ENCODE results near the gene CASQ1.

CASQ1 gene

DNA sequence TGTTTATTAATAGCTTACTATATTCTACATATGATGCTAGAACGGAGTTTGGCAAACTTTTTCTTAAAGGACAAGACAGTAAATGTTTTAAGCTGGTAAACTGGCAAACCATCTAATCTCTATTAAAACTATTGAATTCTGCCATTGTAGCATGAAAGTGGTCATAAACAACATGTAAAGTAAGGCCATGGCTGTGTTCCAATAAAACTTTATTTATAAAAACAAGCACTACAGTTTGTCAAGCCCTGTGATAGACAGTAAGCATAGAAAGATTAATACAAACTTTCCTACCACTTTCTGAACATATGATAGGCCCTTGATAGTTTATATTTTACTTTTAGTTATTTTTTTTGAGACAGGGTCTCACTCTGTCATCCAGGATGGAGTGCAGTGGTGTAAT lies 37.2 kb downstream of the CASQ1 start:
- TF ChIP-seq CTCF (IDR thresholded peaks at IDR 0.05; ENCODE audit: insufficient read depth, low read depth, low read length, missing control alignments), result no peak
- no peak for DNase-seq (ENCODE audit: low read depth)
- H3K4me3 ChIP-seq (ENCODE audit: low read depth, low read length), result no peak overlapping the region

GRCh38 chr1:160228431-160228830 lies 38.1 kb downstream of the CASQ1 start:
- no peak for DNase-seq (ENCODE audit: low read depth)
- no peak for TF ChIP-seq CTCF (IDR thresholded peaks at IDR 0.05; ENCODE audit: insufficient read depth, low read depth, low read length, missing control alignments)
- no peak overlapping the region for H3K4me3 ChIP-seq (ENCODE audit: low read depth, low read length)

DNA sequence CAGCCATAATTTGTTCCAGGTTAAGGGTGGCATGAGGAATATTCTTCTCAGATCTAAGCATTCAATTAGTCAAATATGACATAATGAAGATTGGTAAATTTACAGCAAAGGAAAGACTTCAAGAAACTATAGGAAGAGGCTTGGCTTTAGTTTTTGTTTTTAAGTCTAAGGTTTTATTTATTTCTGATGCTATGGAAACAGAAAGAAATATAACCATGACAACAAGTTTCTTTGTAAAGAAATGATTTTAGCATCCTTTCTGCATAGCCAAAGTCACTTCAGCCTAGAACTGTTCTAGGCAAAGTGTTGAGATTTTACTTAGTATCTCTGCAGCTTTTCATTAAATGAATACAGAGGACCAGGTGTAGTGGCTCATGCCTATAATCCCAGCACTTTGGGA lies 42.5 kb downstream of the CASQ1 start:
- no peak for TF ChIP-seq CTCF (IDR thresholded peaks at IDR 0.05; ENCODE audit: insufficient read depth, low read depth, low read length, missing control alignments)
- no peak overlapping the region for H3K4me3 ChIP-seq (ENCODE audit: low read depth, low read length)
- DNase-seq (ENCODE audit: low read depth), result no peak

GRCh38 chr1:160236806-160237205 lies 46.4 kb downstream of the CASQ1 start:
- peak; percentile 14 for DNase-seq (ENCODE audit: low read depth)
- no peak overlapping the region for H3K4me3 ChIP-seq (ENCODE audit: low read depth, low read length)
- TF ChIP-seq CTCF (IDR thresholded peaks at IDR 0.05; ENCODE audit: insufficient read depth, low read depth, low read length, missing control alignments), result no peak

GRCh38 chr1:160237558-160237957 lies 47.2 kb downstream of the CASQ1 start:
- DNase-seq (ENCODE audit: low read depth), result no peak
- H3K4me3 ChIP-seq (ENCODE audit: low read depth, low read length), result no peak overlapping the region
- no peak for TF ChIP-seq CTCF (IDR thresholded peaks at IDR 0.05; ENCODE audit: insufficient read depth, low read depth, low read length, missing control alignments)

DNA sequence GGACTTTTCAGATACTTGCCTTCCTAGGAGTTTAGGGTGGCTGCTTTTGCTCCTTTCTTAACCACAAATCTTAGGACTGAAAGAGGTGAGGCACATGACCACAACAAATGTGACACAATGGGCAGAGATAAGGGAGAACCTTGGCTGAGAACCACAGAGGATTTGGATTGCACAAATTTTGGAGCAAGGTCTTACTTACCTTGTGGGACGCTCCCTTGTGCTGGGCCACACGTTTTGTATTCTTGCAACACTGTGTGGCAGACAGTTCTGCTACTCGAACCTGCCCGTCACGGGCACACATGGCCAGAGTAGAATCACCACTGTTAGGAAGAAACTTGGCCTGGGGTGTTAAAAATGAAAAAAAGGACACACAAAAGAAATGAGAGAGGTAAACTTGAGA lies 48.0 kb downstream of the CASQ1 start:
- DNase-seq (ENCODE audit: low read depth), result no peak
- TF ChIP-seq CTCF (IDR thresholded peaks at IDR 0.05; ENCODE audit: insufficient read depth, low read depth, low read length, missing control alignments), result no peak
- H3K4me3 ChIP-seq (ENCODE audit: low read depth, low read length), result no peak overlapping the region

- no peak for TF ChIP-seq CTCF (IDR thresholded peaks at IDR 0.05; ENCODE audit: insufficient read depth, low read depth, low read length, missing control alignments)
- no peak for DNase-seq (ENCODE audit: low read depth)
- no peak overlapping the region for H3K4me3 ChIP-seq (ENCODE audit: low read depth, low read length)
Measured at GRCh38 chr1:160239582-160240299, 49.4 kb downstream of the CASQ1 start.
